K562 (cell line): Measurements from ENCODE around the gene MYO1E. TPM values are rescaled to one million over a fixed set of nuclear protein-coding genes. Genes with fewer than 3 reads are reported as not detected.

Source experiments
- E2F3 ChIP-seq: fragments of 250-450 bp; sonication (Bioruptor Pico); IDR thresholded peaks from 2 replicates; pipeline ENCODE4 v1.4.0; 2020; ENCODE audit warnings: mild to moderate bottlenecking
- EP400 ChIP-seq: fragments of 450-650 bp; IDR thresholded peaks from 2 replicates; pipeline ENCODE4 v1.6.1; 2017; ENCODE audit warnings: antibody characterized with exemption, mild to moderate bottlenecking, moderate library complexity
- GABPB1 ChIP-seq: sonication (generic); formaldehyde crosslinking; IDR thresholded peaks from 2 replicates; pipeline ENCODE4 v1.8.0; 2022; ENCODE audit warnings: mild to moderate bottlenecking, missing genetic modification reagents
- ID3 ChIP-seq, 2 experiments: fragments of 250-450 bp in 1 of 2; fragments of 450-650 bp in 1 of 2; sonication (Bioruptor Pico) in 1 of 2; IDR thresholded peaks; 2 replicates each; pipeline versions ENCODE4 v1.6.1 to v1.8.0; 2016 to 2021; ENCODE audit warnings: mild to moderate bottlenecking in 2 of 2, moderate library complexity in 2 of 2, missing compliant biosample characterization in 1 of 2, missing genetic modification characterization in 1 of 2
- MYC ChIP-seq, 2 experiments: fragments of 250-450 bp in 1 of 2; sonication (Bioruptor Pico) in 1 of 2; IDR thresholded peaks; 2 replicates each; pipeline versions ENCODE4 v1.5.1 to v1.6.1; 2012 to 2021; ENCODE audit warnings: low read depth in 2 of 2, borderline replicate concordance in 1 of 2, improper control_type of control experiment in 1 of 2, low read length in 1 of 2, mild to moderate bottlenecking in 1 of 2, moderate library complexity in 1 of 2
- RBM25 ChIP-seq: fragments of 200-400 bp; formaldehyde crosslinking; IDR thresholded peaks from 2 replicates; pipeline ENCODE4 v1.6.1; 2018; ENCODE audit warnings: low read length, low read depth, moderate library complexity; ENCODE audit not compliant: severe bottlenecking
- RHOXF2B ChIP-seq: fragments of 250-450 bp; sonication (Bioruptor Pico); conservative IDR thresholded peaks from 2 replicates; pipeline ENCODE4 v1.5.1; 2021
- SIRT6 ChIP-seq: IDR thresholded peaks from one replicate; pipeline ENCODE4 v1.6.1; 2012; ENCODE audit warnings: low read depth, mild to moderate bottlenecking, control low read depth, inconsistent platforms, low read length, moderate library complexity
- STAT6 ChIP-seq: sonication (generic); formaldehyde crosslinking; IDR thresholded peaks from 2 replicates; pipeline ENCODE4 v1.8.1; 2023; ENCODE audit warnings: mild to moderate bottlenecking, missing genetic modification reagents
- TAF15 ChIP-seq: fragments of 200-400 bp; formaldehyde crosslinking; IDR thresholded peaks from 2 replicates; pipeline ENCODE4 v1.6.1; 2017; ENCODE audit warnings: mild to moderate bottlenecking, low read depth, low read length, moderate library complexity
- VEZF1 ChIP-seq: fragments of 200-800 bp; sonication (Bioruptor generic); IDR thresholded peaks from 2 replicates; pipeline ENCODE4 v1.6.1; 2017; ENCODE audit warnings: missing genetic modification characterization, missing compliant biosample characterization
- ZC3H11A ChIP-seq: IDR thresholded peaks from 2 replicates; pipeline ENCODE4 v1.6.1; 2012; ENCODE audit warnings: low read depth, low read length, improper control_type of control experiment
- ZNF23 ChIP-seq: fragments of 250-450 bp; sonication (Bioruptor Pico); IDR thresholded peaks from 2 replicates; pipeline ENCODE4 v1.4.0; 2020; ENCODE audit warnings: mild to moderate bottlenecking
- ZNF561 ChIP-seq: fragments of 450-650 bp; formaldehyde crosslinking; conservative IDR thresholded peaks from 2 replicates; pipeline ENCODE4 v1.4.0; 2020; ENCODE audit warnings: mild to moderate bottlenecking, moderate library complexity
- ZNF609 ChIP-seq: sonication (generic); formaldehyde crosslinking; IDR thresholded peaks from 2 replicates; pipeline ENCODE4 v1.8.1; 2023; ENCODE audit warnings: missing genetic modification reagents, mild to moderate bottlenecking, borderline replicate concordance
- ZNF740 ChIP-seq, 3 experiments: fragments of 200-800 bp in 1 of 3; sonication (Bioruptor generic) in 1 of 3; sonication (generic) in 1 of 3; formaldehyde crosslinking in 1 of 3; IDR thresholded peaks; 2 replicates each; pipeline versions ENCODE4 v1.6.1 to v1.8.0; 2016 to 2022; ENCODE audit warnings: mild to moderate bottlenecking in 2 of 3, missing compliant biosample characterization in 2 of 3, missing genetic modification characterization in 2 of 3, missing genetic modification reagents in 1 of 3
- polyA plus RNA-seq, 8 experiments: library from polyadenylated mRNA; depleted of rRNA in 4 of 8; stranded (reverse) in 5 of 8; unstranded in 3 of 8; fragments of >200 nt; fragmentation: Nextera tagmentation in 2 of 8; fragmentation: Illumina TruSeq in 1 of 8; extraction: Ambion mirVana in 2 of 8; extraction: Trizol in 1 of 8; gene quantifications; 2 replicates each; pipeline versions ENCODE4 v1.2.1 to v1.2.3, GENCODE V29; 2011 to 2014; ENCODE audit warnings: inconsistent platforms in 1 of 8, missing spikeins in 1 of 8
- total RNA-seq, 7 experiments: library from RNA; depleted of rRNA in 6 of 7; stranded (reverse); fragments of >200 nt in 6 of 7; fragmentation: Illumina TruSeq in 2 of 7; extraction: Trizol in 2 of 7; gene quantifications; 2 replicates each; pipeline versions ENCODE4 v1.2.1 to v1.2.3, GENCODE V29; 2011 to 2021; ENCODE audit warnings: low replicate concordance in 1 of 7

Gene MYO1E
- total and polyA plus RNA-seq, 9 of the 15 experiments (the other 6 are each of a cell fraction or from before 2014, with no cell fraction given), result under 0.01 to 0.44 (median 0.01) TPM; not detected in 6

- no peak for TF ChIP-seq ZNF609 (CRISPR knock-in tag)
- no peak for TF ChIP-seq RBM25
- no peak for TF ChIP-seq TAF15
- TF ChIP-seq SIRT6, result no peak
- no peak for TF ChIP-seq STAT6
- no peak for TF ChIP-seq VEZF1 (CRISPR knock-in tag)
- peak; percentile 97 for TF ChIP-seq MYC (IDR thresholded peaks at IDR 0.05; ENCODE audit: low read depth, low read length)
- no peak for TF ChIP-seq MYC (CRISPR knock-in tag; IDR thresholded peaks at IDR 0.05; ENCODE audit: borderline replicate concordance, low read depth)
- TF ChIP-seq GABPB1 (CRISPR knock-in tag), result no peak
- TF ChIP-seq E2F3, result no peak
- peak; percentile 87 for TF ChIP-seq EP400
- TF ChIP-seq ZNF561 (CRISPR knock-in tag), result no peak
- no peak for TF ChIP-seq ID3 (CRISPR knock-in tag; IDR thresholded peaks at IDR 0.05)
- no peak; the same call in 1 of the 2 replicates for TF ChIP-seq ID3 (tag; IDR thresholded peaks at IDR 0.05)
- TF ChIP-seq RHOXF2B, result no peak
- TF ChIP-seq ZNF23 (CRISPR knock-in tag), result no peak
- no peak for TF ChIP-seq ZNF740 (CRISPR knock-in tag; IDR thresholded peaks at IDR 0.05)
- no peak for TF ChIP-seq ZNF740 (tag; IDR thresholded peaks at IDR 0.05)
- TF ChIP-seq ZC3H11A, result no peak
Observed at GRCh38 chr15:59138243-59138642, 234.4 kb downstream of the MYO1E start (continued).
